H1 (cell line): ENCODE measurements around the gene MAP3K10. TPM values are rescaled to one million over a fixed set of nuclear protein-coding genes. Genes with fewer than 3 reads are reported as not detected.

Experiments used
- CTCF ChIA-PET: fragments of 300-600 bp; sonication (Branson Sonifier 250); formaldehyde crosslinking; loops from one replicate; lab custom pipeline; 2021; ENCODE audit not compliant: partially characterized antibody; lab: Charles Lee
- POLR2A ChIA-PET: fragments of 300-600 bp; sonication (Branson Sonifier 250); formaldehyde crosslinking; loops from one replicate; lab custom pipeline; 2021; ENCODE audit warnings: inconsistent platforms; ENCODE audit not compliant: partially characterized antibody; lab: Charles Lee
- DNase-seq, 2 experiments: peaks; one replicate each; pipeline versions ENCODE4 v3.0.0 to v3.0.0-alpha.2; 2010 to 2022; ENCODE audit warnings: low spot score in 2 of 2, low read depth in 1 of 2, mixed read lengths in 1 of 2
- FAIRE-seq: peaks from 2 replicates; lab custom pipeline; 2011; peaks lifted over from hg19 to GRCh38; lab: Jason Lieb, UNC
- H2AFZ ChIP-seq: 2 replicates; pipeline ENCODE4 v1.8.1; 2012; ENCODE audit warnings: low read length, inconsistent platforms
- H2AK5ac ChIP-seq: 2 replicates; pipeline ENCODE4 v1.6.1; 2013; ENCODE audit warnings: low read depth, low read length
- H2BK120ac ChIP-seq: replicated peaks from 2 replicates; pipeline ENCODE3; 2013; ENCODE audit warnings: low read depth, low read length, inconsistent platforms
- H2BK12ac ChIP-seq: 2 replicates; pipeline ENCODE4 v1.6.1; 2013; ENCODE audit warnings: low read depth, low read length
- H2BK15ac ChIP-seq: 2 replicates; pipeline ENCODE4 v1.6.1; 2013; ENCODE audit warnings: low read length
- H2BK20ac ChIP-seq: 2 replicates; pipeline ENCODE4 v1.6.1; 2013; ENCODE audit warnings: low read length
- H2BK5ac ChIP-seq: 2 replicates; pipeline ENCODE4 v1.6.1; 2013; ENCODE audit warnings: low read depth, low read length
- H3K14ac ChIP-seq: 2 replicates; pipeline ENCODE4 v1.6.1; 2013; ENCODE audit warnings: inconsistent platforms; ENCODE audit not compliant: insufficient read length
- H3K18ac ChIP-seq: 2 replicates; pipeline ENCODE4 v1.6.1; 2013; ENCODE audit warnings: low read length; ENCODE audit errors: extremely low read depth
- H3K23ac ChIP-seq: 2 replicates; pipeline ENCODE4 v1.6.1; 2013; ENCODE audit warnings: inconsistent platforms; ENCODE audit not compliant: insufficient read length
- H3K23me2 ChIP-seq: 2 replicates; pipeline ENCODE4 v1.6.1; 2013; ENCODE audit warnings: low read depth, low read length
- H3K27ac ChIP-seq: 2 replicates; pipeline ENCODE4 v1.6.1; 2011; ENCODE audit warnings: low read depth, low read length, inconsistent platforms
- H3K27me3 ChIP-seq, 4 experiments: replicated peaks in 1 of 4; 1 replicate in 1 of 4; 2 replicates in 3 of 4; pipeline versions ENCODE4 v1.6.1 to v1.8.1; 2011 to 2013; ENCODE audit warnings: low read length in 3 of 4, mild to moderate bottlenecking in 3 of 4, inconsistent platforms in 2 of 4, mixed read lengths in 2 of 4, moderate library complexity in 1 of 4; ENCODE audit not compliant: control insufficient read depth in 3 of 4, insufficient read depth in 3 of 4; ENCODE audit errors: extremely low read depth in 1 of 4
- H3K36me3 ChIP-seq, 4 experiments: 2 replicates each; pipeline versions ENCODE4 v1.6.1 to v1.8.1; 2011 to 2013; ENCODE audit warnings: mild to moderate bottlenecking in 4 of 4, low read length in 3 of 4, moderate library complexity in 2 of 4, control low read depth in 1 of 4, inconsistent platforms in 1 of 4; ENCODE audit not compliant: insufficient read depth in 4 of 4, control insufficient read depth in 2 of 4
- H3K4ac ChIP-seq: replicated peaks from 2 replicates; pipeline ENCODE3; 2013; ENCODE audit warnings: low read length, low read depth, mixed read lengths, inconsistent platforms; ENCODE audit not compliant: insufficient read length
- H3K4me1 ChIP-seq, 4 experiments: replicated peaks in 1 of 4; 1 replicate in 1 of 4; 2 replicates in 3 of 4; pipeline versions ENCODE4 v1.6.1 to v1.8.1; 2011 to 2013; ENCODE audit warnings: low read length in 3 of 4, inconsistent platforms in 2 of 4, mixed read lengths in 1 of 4; ENCODE audit not compliant: insufficient read depth in 4 of 4, control insufficient read depth in 3 of 4
- H3K4me2 ChIP-seq, 2 experiments: 2 replicates each; pipeline versions ENCODE4 v1.6.1 to v1.8.1; 2011 to 2013; ENCODE audit warnings: low read depth in 2 of 2, low read length in 2 of 2, control low read depth in 1 of 2, inconsistent platforms in 1 of 2, mild to moderate bottlenecking in 1 of 2; ENCODE audit not compliant: insufficient read depth in 1 of 2
- H3K4me3 ChIP-seq, 4 experiments: fragments of 200-600, 300-600 bp in 1 of 4; sonication (generic), shearing (Covaris generic), sonication (Bioruptor Twin) in 1 of 4; 2 replicates each; pipeline versions ENCODE4 v1.5.1 to v1.8.1; 2011 to 2016; ENCODE audit warnings: low read length in 4 of 4, low read depth in 3 of 4, control low read depth in 2 of 4, inconsistent platforms in 2 of 4, mild to moderate bottlenecking in 2 of 4, mixed read lengths in 1 of 4, moderate library complexity in 1 of 4; ENCODE audit not compliant: insufficient read depth in 2 of 4; ENCODE audit errors: extremely low read depth in 1 of 4
- H3K56ac ChIP-seq: replicated peaks from 2 replicates; pipeline ENCODE3; 2013; ENCODE audit warnings: low read depth, mild to moderate bottlenecking, mixed read lengths, low read length, inconsistent platforms; ENCODE audit not compliant: insufficient read length
- H3K79me1 ChIP-seq: 2 replicates; pipeline ENCODE4 v1.6.1; 2013; ENCODE audit warnings: low read depth, low read length, control low read depth
- H3K79me2 ChIP-seq, 2 experiments: 2 replicates each; pipeline versions ENCODE4 v1.6.1 to v1.8.1; 2012 to 2013; ENCODE audit warnings: low read length in 2 of 2, mild to moderate bottlenecking in 2 of 2, inconsistent platforms in 1 of 2; ENCODE audit not compliant: insufficient read depth in 2 of 2, control insufficient read depth in 1 of 2
- H3K9ac ChIP-seq, 4 experiments: replicated peaks in 1 of 4; 1 replicate in 1 of 4; 2 replicates in 3 of 4; pipeline versions ENCODE4 v1.6.1 to v1.8.1; 2011 to 2013; ENCODE audit warnings: low read depth in 3 of 4, low read length in 3 of 4, control low read depth in 2 of 4, mild to moderate bottlenecking in 2 of 4, moderate library complexity in 2 of 4, inconsistent platforms in 1 of 4; ENCODE audit errors: extremely low read depth in 1 of 4
- H3K9me3 ChIP-seq, 2 experiments: 2 replicates each; pipeline versions ENCODE4 v1.6.1 to v1.8.1; 2012 to 2013; ENCODE audit warnings: mild to moderate bottlenecking in 2 of 2, moderate library complexity in 2 of 2, control low read depth in 1 of 2, inconsistent platforms in 1 of 2, low read depth in 1 of 2, low read length in 1 of 2, mixed read lengths in 1 of 2; ENCODE audit not compliant: insufficient read depth in 2 of 2
- H4K20me1 ChIP-seq, 2 experiments: replicated peaks in 1 of 2; 2 replicates each; pipeline versions ENCODE3 to v1.8.1; 2011 to 2013; ENCODE audit warnings: inconsistent platforms in 2 of 2, low read length in 2 of 2, mild to moderate bottlenecking in 1 of 2; ENCODE audit not compliant: insufficient read depth in 2 of 2, control insufficient read depth in 1 of 2
- H4K5ac ChIP-seq: 2 replicates; pipeline ENCODE4 v1.6.1; 2013; ENCODE audit warnings: low read length, low read depth, mixed read lengths, inconsistent platforms; ENCODE audit not compliant: insufficient read length
- H4K8ac ChIP-seq: 2 replicates; pipeline ENCODE4 v1.8.0; 2013; ENCODE audit warnings: mild to moderate bottlenecking, moderate library complexity, low read length, inconsistent platforms; ENCODE audit not compliant: insufficient read depth; ENCODE audit errors: extremely low read depth
- H4K91ac ChIP-seq: replicated peaks from 2 replicates; pipeline ENCODE3; 2013; ENCODE audit warnings: low read length, mixed read lengths, inconsistent platforms; ENCODE audit not compliant: insufficient read length
- ATF3 ChIP-seq: IDR thresholded peaks from 2 replicates; pipeline ENCODE4 v1.6.1; 2011; ENCODE audit warnings: low read depth, mild to moderate bottlenecking, low read length; ENCODE audit not compliant: insufficient read depth
- BCL11A ChIP-seq, 2 experiments: IDR thresholded peaks; one replicate each; pipeline ENCODE4 v1.6.1; 2011; ENCODE audit warnings: low read depth in 2 of 2, low read length in 2 of 2, mild to moderate bottlenecking in 2 of 2
- CREB1 ChIP-seq: IDR thresholded peaks from 2 replicates; pipeline ENCODE4 v1.6.1; 2012; ENCODE audit warnings: inconsistent platforms
- EZH2 ChIP-seq: fragments of 200-600 bp; sonication (generic); IDR thresholded peaks from 2 replicates; pipeline ENCODE4 v1.7.1; 2012; ENCODE audit warnings: low read depth, mild to moderate bottlenecking, moderate library complexity, low read length, inconsistent platforms; ENCODE audit not compliant: severe bottlenecking
- HDAC2 ChIP-seq, 2 experiments: fragments of 300-600 bp in 1 of 2; sonication (generic) in 1 of 2; IDR thresholded peaks; 2 replicates each; pipeline ENCODE4 v1.6.1; 2011 to 2012; ENCODE audit warnings: low read depth in 2 of 2, low read length in 2 of 2, mild to moderate bottlenecking in 2 of 2, moderate library complexity in 2 of 2, borderline replicate concordance in 1 of 2, inconsistent platforms in 1 of 2
- SP4 ChIP-seq: IDR thresholded peaks from 2 replicates; pipeline ENCODE4 v1.6.1; 2012; ENCODE audit warnings: low read length, inconsistent platforms
- TEAD4 ChIP-seq: IDR thresholded peaks from 2 replicates; pipeline ENCODE4 v1.6.1; 2012; ENCODE audit warnings: low read depth, low read length, inconsistent platforms, mixed read lengths
- WGBS, 2 experiments: shearing (Covaris generic) in 1 of 2; methylation state at CpG; one replicate each; pipeline versions ENCODE4 v1.1.6 to v1.1.7; 2013 to 2015; ENCODE audit warnings: low lambda C conversion rate in 2 of 2, mixed read lengths in 2 of 2, inconsistent platforms in 1 of 2, low coverage in 1 of 2, missing lambda C conversion rate in 1 of 2; ENCODE audit not compliant: insufficient replicate concordance in 2 of 2, insufficient coverage in 1 of 2, insufficient read length in 1 of 2; ENCODE audit errors: extremely low coverage in 1 of 2, missing lambda C conversion rate in 1 of 2; 5-methylcytosine and 5-hydroxymethylcytosine counted together
- long read RNA-seq, 2 experiments: library from RNA in 1 of 2; library from capped mRNA in 1 of 2; stranded (forward); transcript quantifications; one replicate each; pipeline ENCODE4 v2.0.0, GENCODE V29; 2021; ENCODE audit warnings: inconsistent platforms in 1 of 2
- polyA minus RNA-seq, 3 experiments: library from RNA; depleted of rRNA, polyadenylated mRNA; stranded (reverse); fragments of >200 nt; gene quantifications; 1 replicate in 2 of 3; 2 replicates in 1 of 3; pipeline ENCODE4 v1.2.3, GENCODE V29; 2011
- polyA plus RNA-seq, 7 experiments: library from polyadenylated mRNA; depleted of rRNA in 3 of 7; stranded (reverse) in 5 of 7; unstranded in 2 of 7; fragments of >200 nt in 5 of 7; fragments of 200-250 nt in 2 of 7; gene quantifications; 1 replicate in 5 of 7; 2 replicates in 1 of 7; 4 replicates in 1 of 7; pipeline versions ENCODE4 v1.2.1 to v1.2.3, GENCODE V29; 2011 to 2013; ENCODE audit warnings: missing spikeins in 2 of 7, mixed read lengths in 2 of 7
- total RNA-seq: library from RNA; stranded (reverse); fragmentation: NEBNext Ultra II Directional; extraction: Animal tissue kit (Norgen Biotek cat#: 25700); gene quantifications from 2 replicates; pipeline ENCODE4 v1.2.1, GENCODE V29; 2021

The MAP3K10 gene
- 15.9 and 18.3 TPM in 2 replicates for total RNA-seq
- polyA plus RNA-seq (2011; rRNA removed): 4.9 and 9.2 TPM in 2 replicates
- polyA plus RNA-seq (2011; cell fraction: cytosol; rRNA removed): 8.4 TPM
- polyA plus RNA-seq (2011; cell fraction: nucleus; rRNA removed): 30.4 TPM
- polyA plus RNA-seq (2012, experiment 1 of 2): 10.2 to 16.6 TPM (median 13.2 TPM) in 4 replicates
- polyA plus RNA-seq (2012, experiment 2 of 2): 6.7 TPM
- 8.6 TPM for polyA plus RNA-seq (2013, experiment 1 of 2)
- 7.6 TPM for polyA plus RNA-seq (2013, experiment 2 of 2)
- 6.4 and 8.4 TPM in 2 replicates for polyA minus RNA-seq (2011; rRNA and poly(A)+ RNA removed)
- 11.9 TPM for polyA minus RNA-seq (2011; cell fraction: cytosol; rRNA and poly(A)+ RNA removed)
- 18.3 TPM for polyA minus RNA-seq (2011; cell fraction: nucleus; rRNA and poly(A)+ RNA removed)
- long read RNA-seq, experiment 1, partial matches to known transcripts: 12 of 14 reads
- long read RNA-seq, experiment 1, other reads (novel, unspliced or antisense): 1 of 14 reads
- long read RNA-seq, experiment 2: 0 reads

- no peak within 1 kb of the TSS for H2BK120ac ChIP-seq
- DNase-seq: peak in 1 of 2 experiments; percentile 82
- 3% methylated on average over 40 of the region's 116 CpGs; no CpG with 5 or more reads in 1 of the 2 experiments for WGBS, 2 experiments
- H3K4me2 ChIP-seq: peak within 1 kb of the TSS; percentile 73 to 77
- ChIA-PET CTCF (interaction anchor here (0.7 to 1.6 kb wide), 10 partner anchors 9 to 79 kb away, joined by 3 to 8 read pairs (median 3); no protein-coding TSS in a partner anchor), POLR2A (interaction anchor here (0.8 to 1.7 kb wide), 6 partner anchors 11 to 249 kb away, joined by 3 to 4 read pairs (median 3); no protein-coding TSS in a partner anchor)
- no peak within 1 kb of the TSS for H2BK15ac ChIP-seq
- H3K4ac ChIP-seq: no peak within 1 kb of the TSS
- H3K27ac ChIP-seq: no peak within 1 kb of the TSS
- no peak within 1 kb of the TSS for H2AK5ac ChIP-seq
- no peak within 1 kb of the TSS for H2BK12ac ChIP-seq
- H3K9me3 ChIP-seq: no peaks in the 10 kb centered on the region
- H4K20me1 ChIP-seq: peaks cover 0 to 9% of the 10 kb centered on the region in 2 experiments
- H4K91ac ChIP-seq: peak within 1 kb of the TSS; percentile 32
- H3K27me3 ChIP-seq: no peaks in the 10 kb centered on the region; a peak in 1 of 7 replicates
- H4K5ac ChIP-seq: no peak within 1 kb of the TSS
- FAIRE-seq: no peak
- H3K4me3 ChIP-seq: peak within 1 kb of the TSS; percentile 80 to 98 (median 82)
- peak within 1 kb of the TSS in 2 of 4 experiments; percentile 19 to 86; a peak in 2 of 7 replicates for H3K9ac ChIP-seq
- peak within 1 kb of the TSS; percentile 69 for H3K56ac ChIP-seq
- peak within 1 kb of the TSS; percentile 51 for H3K18ac ChIP-seq
- peaks cover 4% of the 10 kb centered on the region; the same call in 1 of the 2 replicates for H3K23me2 ChIP-seq
- no peaks in the 10 kb centered on the region for H3K79me2 ChIP-seq
- no peak within 1 kb of the TSS; the same call in none of the 2 replicates for H4K8ac ChIP-seq
- no peak within 1 kb of the TSS for H3K14ac ChIP-seq
- H3K79me1 ChIP-seq: peaks cover 8% of the 10 kb centered on the region; the same call in 1 of the 2 replicates
- peak within 1 kb of the TSS; percentile 81; the same call in 1 of the 2 replicates for H2AFZ ChIP-seq
- H3K36me3 ChIP-seq: no peaks in the 10 kb centered on the region
- H3K23ac ChIP-seq: no peak within 1 kb of the TSS
- H2BK20ac ChIP-seq: no peak within 1 kb of the TSS
- peaks cover 5 to 12% (median 9%) of the 10 kb centered on the region in 4 experiments for H3K4me1 ChIP-seq
- H2BK5ac ChIP-seq: no peak within 1 kb of the TSS
- TF ChIP-seq TEAD4 (no peak), HDAC2 (IDR thresholded peaks at IDR 0.05; ENCODE audit: borderline replicate concordance in 1 of 2, low read depth in 2 of 2, low read length in 2 of 2) (no peak), CREB1 (peak; percentile 91), ATF3 (0 out of 2 replicates have a peak, but pooled peaks have one; percentile 10), SP4 (no peak), EZH2 (no peak), BCL11A (IDR thresholded peaks at IDR 0.05; ENCODE audit: low read depth in 2 of 2, low read length in 2 of 2) (no peak)
Measured at GRCh38 chr19:40190891-40191835, at the start of gene MAP3K10. MAP3K10 (plus strand) TSS chr19:40191426; CDS start chr19:40192032, 606 bp downstream.
